GM13977 (cell line): ENCODE results near the gene EXOC2.

Experiments used
- DNase-seq: peaks from one replicate; pipeline ENCODE4 v3.0.0; 2012; ENCODE audit warnings: low spot score
- in situ Hi-C: fragments of 300-500 bp; cut with MboI; formaldehyde crosslinking; loops from one replicate; pipeline ENCODE4 v1.12.0; 2022; ENCODE audit warnings: low sequenced_read_pairs, low pct_unique_long_range_greater_than_20kb, mixed read lengths, inconsistent platforms; ENCODE audit not compliant: unreplicated experiment
- TF ChIP-seq, protein P1 (sequence below): IDR thresholded peaks from 2 replicates; pipeline ENCODE4 v1.5.1; 2012; ENCODE audit warnings: mild to moderate bottlenecking, control low read depth; ENCODE audit not compliant: insufficient read depth; ENCODE audit errors: extremely low read depth, missing control alignments

EXOC2 gene

DNA sequence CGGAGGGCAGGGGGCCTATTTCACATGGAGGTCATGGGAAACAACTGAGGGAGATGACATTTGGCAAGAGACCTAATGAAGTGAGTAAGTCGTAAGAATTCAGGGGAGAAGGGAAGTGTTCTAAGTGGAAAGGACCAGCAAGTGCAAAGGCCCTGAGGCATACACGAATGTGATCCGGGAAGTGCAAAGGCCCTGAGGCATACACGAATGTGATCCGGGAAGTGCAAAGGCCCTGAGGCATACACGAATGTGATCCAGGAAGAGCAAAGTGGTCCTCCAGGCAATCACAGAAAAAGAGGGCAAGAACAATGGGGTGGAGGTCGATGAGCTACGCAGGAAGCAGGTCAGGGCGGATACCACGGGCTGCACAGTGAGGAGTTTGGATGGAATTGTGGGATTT, 24.2 kb upstream of the EXOC2 start:
- TF ChIP-seq, protein P1, sequence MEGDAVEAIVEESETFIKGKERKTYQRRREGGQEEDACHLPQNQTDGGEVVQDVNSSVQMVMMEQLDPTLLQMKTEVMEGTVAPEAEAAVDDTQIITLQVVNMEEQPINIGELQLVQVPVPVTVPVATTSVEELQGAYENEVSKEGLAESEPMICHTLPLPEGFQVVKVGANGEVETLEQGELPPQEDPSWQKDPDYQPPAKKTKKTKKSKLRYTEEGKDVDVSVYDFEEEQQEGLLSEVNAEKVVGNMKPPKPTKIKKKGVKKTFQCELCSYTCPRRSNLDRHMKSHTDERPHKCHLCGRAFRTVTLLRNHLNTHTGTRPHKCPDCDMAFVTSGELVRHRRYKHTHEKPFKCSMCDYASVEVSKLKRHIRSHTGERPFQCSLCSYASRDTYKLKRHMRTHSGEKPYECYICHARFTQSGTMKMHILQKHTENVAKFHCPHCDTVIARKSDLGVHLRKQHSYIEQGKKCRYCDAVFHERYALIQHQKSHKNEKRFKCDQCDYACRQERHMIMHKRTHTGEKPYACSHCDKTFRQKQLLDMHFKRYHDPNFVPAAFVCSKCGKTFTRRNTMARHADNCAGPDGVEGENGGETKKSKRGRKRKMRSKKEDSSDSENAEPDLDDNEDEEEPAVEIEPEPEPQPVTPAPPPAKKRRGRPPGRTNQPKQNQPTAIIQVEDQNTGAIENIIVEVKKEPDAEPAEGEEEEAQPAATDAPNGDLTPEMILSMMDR = no peak
- DNase-seq = no peak
- in situ Hi-C loops = no loop called here

DNA sequence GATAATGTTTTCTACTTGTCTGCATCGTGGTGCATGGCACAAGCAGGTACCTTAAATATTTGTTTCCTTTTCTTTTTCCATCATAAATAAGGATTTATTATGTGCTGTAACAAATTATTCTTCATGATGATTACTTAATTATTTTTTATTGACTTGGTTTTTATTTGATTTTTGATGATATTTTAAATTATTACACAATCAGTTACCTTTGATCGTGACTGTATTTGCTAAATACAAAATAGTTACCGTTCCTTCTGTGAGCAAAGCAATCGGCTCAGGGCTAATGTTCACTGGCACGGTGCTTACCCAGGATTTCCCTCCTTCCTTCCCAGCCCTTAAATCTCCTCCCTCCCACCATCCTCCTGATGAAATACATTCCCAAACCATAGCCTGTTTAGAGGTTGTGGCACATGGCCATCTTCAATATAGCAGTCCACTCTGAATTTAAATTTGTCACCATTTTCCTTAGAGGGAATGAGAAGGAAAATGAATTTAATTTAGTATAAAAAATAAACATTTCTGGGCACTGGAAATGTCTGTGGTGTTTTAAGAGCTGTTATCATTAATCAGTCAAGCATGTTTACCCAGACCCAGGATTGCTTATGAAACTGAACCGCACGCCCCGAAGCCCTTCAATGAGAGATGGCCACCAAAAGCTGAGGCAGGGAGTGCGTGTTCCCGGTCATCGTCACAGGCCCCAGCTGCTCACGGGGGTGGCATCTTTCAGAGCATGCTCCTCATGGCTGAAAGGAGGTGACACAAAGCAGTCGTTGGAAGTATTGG, 23.0 kb upstream of the EXOC2 start:
- DNase-seq = no peak
- TF ChIP-seq, protein P1 = no peak
- in situ Hi-C loops = no loop called here

DNA sequence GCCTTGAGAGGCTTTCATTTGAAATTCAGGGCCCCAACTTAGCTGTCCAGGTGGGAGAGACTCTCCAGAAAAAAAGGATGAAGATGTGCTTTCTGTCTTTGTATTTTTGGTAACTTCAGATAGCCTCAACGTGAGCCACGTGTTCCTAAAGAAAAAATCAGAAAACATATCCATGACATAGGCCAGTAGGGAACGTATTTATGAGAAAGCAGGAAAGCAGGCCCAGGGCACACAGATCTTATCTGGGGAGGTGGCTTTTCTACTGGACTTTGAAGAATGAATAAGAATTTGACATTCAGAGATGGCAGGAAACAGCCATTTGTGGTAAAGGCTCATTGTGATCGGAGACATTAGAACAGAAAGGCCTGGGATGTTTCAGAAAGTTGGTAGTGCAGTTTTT, 21.2 kb upstream of the EXOC2 start:
- in situ Hi-C loops = no loop called here
- DNase-seq = no peak
- TF ChIP-seq, protein P1 = no peak

DNA sequence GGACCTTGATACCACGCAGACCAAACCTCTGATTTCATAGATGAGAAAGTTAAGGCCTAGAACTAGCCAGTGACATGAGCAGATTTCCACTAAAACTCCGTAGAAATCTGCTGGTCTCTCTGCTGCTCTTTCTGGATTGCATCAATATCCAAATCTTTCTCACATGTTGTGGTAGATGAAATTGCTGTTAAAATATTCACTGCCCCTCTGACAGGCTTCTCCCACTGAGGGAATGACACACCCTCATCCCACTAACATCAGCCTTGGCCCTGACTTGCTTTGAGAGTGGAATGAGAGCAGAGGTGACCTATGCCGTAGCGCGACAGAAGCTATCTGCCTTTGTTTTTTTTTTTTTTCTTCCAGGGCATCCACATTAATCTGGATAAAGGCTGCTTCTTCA, 20.4 kb upstream of the EXOC2 start:
- TF ChIP-seq, protein P1 = no peak
- in situ Hi-C loops = no loop called here
- no peak for DNase-seq

DNA sequence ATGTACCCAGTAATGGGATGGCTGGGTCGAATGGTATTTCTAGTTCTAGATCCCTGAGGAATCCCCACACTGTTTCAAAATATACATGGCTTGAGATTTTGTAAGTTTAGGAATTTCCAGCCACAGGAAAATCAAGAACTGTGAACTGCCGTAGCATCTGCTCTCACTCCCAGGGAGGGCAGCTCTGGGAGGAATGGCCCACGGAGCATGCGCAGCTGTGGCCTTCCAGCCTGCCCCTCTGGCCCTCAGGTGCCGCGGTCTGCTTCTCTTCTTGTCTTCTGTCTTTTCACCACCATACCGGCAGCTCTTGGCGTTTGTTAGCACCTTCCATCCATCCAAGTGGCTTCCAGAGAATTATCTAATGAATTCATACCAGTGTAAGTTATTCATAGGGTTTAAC, 19.9 kb upstream of the EXOC2 start:
- no peak for DNase-seq
- in situ Hi-C loops = no loop called here
- TF ChIP-seq, protein P1 = no peak

DNA sequence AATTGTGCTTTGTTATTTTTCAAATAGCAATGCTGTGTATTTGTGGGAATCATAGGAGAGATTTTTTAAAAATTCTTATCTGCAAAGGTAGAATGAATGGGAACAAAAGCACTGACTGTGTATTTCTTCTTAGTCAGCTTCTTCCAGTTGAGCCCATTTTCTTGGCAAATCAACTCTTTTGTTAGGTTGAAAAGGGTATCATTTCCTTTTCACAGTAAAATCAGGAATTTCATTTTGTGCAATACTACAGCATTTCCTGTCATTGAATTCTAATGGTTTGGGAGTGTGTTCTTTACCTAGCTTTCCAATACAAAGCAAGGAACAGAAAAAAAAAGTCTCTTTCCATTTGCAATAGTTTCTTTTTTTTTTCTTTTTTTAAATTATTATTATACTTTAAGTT, 19.0 kb upstream of the EXOC2 start:
- in situ Hi-C loops = no loop called here
- TF ChIP-seq, protein P1 = no peak
- DNase-seq = no peak
